Activated CD4-positive, CD25-positive, alpha-beta regulatory T cell treated with anti-CD3 and anti-CD28 coated beads, Interleukin-2, amount 50 U/mL, for 72 hours (primary cell): Measurements from ENCODE around the gene DNAH11.
"Not testable (repeated sequence)": the region's sequence is repeated elsewhere in the genome, so short reads cannot be mapped to it uniquely, and the experiment has no call there.

Experiments
- DNase-seq: peaks from one replicate; pipeline ENCODE4 v3.0.0; 2021

DNAH11 gene

DNA sequence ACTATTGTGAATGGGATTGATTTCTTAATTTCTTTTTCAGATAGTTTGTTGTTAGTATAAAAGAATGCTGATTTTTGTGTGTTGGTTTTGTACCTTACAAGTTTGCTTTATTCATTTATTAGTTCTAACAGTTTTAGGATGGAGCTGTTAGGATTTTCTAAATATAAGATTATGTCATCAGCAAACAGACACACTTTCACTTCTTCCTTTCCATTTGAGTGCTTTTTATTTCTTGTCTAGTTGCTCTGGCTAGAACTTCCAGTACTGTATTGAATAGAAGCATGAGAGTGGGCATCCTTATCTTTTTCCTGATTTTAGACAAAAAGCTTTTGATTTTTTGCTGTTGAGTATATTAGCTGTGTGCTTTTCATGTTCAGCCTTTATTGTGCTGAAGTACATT is 81.5 kb downstream of the DNAH11 start:
- no peak for DNase-seq

DNA sequence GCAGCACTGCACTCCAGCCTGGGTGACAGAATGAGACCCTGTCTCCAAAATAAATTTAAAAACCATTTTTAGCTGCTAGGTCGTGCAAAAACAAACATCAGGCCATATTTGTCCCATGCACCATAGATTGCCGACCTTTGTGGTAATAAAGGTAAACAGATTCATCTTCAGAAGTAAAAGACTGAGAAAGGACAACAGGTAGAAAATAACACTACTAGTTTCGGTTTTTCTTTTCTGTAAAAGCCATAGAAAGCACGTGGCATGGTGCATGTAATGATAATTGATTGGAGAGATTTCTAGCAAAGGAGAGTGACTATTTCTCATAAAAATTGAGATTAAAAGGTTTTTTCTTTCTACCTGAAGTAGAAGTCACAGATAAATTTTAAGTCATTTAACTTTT is 93.9 kb downstream of the DNAH11 start:
- no peak for DNase-seq

DNA sequence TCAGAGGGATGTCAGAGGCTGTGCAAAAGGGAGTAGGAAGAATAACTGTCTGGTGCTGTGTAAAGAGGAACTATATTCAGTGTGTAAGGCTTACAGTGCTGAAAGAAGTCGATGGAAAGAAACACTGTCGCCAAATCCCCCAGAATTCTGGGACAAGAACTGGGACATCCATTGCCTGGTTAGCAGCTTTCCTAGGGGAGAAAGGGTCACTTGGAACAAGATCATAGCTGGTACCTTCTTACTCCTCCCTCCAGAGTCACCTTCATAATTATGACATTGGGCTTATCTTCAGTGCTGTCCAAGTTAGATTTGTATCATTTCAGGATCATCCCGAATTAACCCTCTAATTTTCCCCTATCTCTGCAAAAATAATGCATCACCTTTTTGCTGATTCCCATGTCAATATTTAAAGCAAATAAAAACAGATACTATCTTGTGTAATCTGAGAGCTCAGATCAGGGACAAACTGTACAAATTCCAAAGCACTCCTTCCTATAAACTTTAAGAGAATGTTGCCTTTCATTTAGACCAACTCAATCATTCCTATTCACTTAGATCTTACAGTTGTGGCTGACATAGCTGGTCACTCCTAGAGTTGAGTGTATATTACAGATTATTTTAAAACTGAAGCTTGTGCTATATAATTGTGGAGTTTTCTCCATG is 96.5 kb downstream of the DNAH11 start:
- DNase-seq, result no peak

DNA sequence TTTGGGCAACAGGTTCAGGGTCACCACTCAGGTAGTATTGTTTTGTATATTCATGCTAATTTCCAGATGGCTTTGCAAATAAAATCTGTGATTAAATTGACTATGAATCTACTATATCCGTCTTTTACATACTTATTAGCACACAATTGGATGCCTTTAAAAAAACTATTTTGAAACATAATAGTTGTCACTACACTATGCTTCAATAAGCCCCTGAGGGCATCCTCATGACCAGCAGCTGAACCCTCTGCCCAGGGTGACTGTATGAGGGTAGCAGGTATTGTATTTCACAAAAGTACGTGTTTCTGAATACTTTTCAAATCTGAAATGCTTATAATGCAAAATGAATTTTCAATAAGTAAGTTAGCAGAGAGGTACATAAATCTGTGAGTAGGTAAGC is 97.3 kb downstream of the DNAH11 start:
- no peak for DNase-seq

DNA sequence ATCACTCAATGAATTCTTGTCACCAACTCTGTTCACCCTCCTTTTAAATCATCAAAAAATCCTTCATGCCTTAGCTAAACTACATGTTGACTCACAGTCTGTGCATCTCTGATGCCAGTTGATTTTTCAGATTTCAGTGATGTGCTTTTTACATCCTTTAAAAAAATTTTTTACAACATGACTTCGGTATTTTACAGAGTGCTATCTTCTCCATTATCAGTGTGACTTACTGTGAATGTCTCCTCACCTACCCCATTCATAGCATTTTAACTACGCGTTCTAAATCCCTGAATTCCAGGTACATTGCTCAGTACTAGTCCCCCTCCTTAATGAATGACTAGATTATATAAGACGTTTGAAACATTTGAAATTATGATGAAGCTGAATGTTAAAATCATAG is 98.7 kb downstream of the DNAH11 start:
- no peak for DNase-seq

DNA sequence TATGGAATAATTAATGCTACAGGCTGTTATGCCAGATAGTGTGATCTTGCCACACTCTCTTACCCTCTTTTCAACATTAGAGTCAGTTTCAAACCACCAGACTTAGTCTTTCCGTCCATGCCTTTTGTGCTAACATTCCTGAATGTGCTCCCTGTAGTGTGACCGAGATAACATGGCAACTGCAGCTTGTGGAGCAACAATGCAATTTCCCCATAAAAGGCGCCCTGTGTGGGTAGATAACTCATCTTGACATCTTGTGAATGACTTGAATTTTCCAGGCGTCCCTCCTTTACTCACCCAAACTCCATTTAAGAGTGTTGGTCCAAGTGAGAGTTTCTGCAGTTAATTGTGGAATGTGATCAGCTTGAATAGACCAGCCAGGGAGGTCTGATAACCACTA is 99.6 kb downstream of the DNAH11 start:
- DNase-seq, result no peak

DNA sequence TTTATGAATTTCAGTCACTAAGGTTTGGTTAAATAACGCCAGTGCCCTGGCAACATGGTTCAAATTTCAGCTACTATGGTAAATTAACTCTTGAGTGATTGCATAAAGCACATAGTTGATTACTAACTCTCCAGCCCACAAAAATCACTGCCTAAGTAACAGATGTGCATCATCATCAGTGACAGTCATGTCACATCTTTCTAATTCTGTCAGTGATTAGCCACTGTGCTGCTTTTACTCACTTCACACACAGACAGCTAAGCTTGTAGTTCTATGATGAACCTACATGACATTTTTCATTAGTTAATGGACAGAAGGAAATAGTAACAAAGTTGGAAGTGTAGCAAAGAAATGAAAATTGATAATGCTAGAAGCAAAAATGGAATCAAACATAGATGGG is 108.9 kb downstream of the DNAH11 start:
- DNase-seq, result no peak

DNA sequence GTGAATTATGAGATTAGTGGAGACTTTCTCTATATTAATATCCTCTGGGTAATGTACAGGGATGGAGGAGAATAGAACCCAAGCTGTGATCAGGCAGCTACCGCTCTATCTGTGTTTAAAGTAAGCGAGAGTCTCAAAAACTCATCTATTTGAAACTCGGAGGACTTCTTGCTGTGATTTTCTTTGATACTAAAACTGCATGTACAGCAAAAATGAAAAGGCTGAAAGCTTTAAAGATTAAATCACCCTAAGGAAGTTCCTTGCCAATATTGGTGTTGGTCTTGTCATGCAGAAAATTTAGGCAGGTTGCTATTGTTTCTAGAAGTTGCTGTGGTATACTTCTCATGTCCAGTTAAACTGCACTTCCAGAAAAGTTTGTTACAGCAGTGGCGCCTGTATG is 110.8 kb downstream of the DNAH11 start:
- no peak for DNase-seq

DNA sequence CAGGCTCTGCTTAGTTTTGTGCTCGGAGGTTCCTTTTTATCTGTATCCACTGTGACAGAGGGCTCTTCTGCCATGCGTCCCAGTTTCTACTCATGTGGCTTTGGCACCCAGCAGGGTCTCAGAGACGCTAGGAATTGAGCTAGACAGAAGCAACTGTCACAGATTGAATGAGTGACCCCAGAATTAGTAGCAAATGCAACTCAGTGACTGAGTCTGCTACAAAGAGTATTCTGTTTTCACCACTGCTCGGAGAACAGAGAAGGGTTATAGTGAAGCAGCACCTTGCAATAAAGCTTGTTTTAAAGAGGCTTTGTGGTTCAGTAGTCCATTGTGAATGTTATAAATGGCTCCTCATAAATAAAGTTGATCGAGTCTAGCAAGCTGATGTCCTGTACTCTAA is 113.2 kb downstream of the DNAH11 start:
- DNase-seq, result no peak

DNA sequence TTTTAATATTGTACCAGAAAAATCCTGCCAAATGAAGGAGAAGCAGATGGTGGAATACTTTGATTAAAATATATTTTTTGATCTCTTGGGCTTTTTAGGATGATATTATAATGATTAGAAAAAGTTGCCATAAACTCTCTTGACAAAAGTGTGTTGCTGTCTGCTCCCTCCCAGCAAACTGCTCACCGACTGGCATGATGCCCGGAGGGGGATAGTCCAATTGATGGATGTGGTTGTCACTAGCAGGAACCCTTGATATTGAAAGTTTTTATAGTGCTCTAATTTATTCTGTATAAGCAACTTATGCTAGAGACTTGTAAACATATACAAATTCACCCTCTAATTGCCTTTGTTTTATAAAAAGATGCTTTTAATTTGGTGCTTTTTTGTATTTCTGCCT is 114.0 kb downstream of the DNAH11 start:
- DNase-seq, result no peak

DNA sequence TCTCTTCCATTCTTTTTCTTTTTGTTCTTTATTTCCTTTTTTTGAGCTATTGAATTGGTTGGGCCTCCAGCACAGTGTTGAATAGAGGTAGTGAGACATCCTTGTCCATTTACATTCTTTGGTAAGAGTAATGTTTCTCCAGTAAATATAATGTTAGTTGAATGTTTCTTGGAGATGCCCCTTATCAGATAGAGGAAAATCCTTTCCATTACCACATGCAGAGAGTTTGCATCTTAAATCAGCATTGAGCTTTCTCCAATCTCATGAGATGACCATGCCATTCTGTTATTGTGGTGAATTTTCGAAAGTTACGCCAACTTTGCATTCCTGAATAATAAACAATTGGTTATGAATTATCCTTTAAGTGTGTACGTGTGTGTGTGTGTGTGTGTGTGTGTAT is 127.7 kb downstream of the DNAH11 start:
- no peak for DNase-seq

DNA sequence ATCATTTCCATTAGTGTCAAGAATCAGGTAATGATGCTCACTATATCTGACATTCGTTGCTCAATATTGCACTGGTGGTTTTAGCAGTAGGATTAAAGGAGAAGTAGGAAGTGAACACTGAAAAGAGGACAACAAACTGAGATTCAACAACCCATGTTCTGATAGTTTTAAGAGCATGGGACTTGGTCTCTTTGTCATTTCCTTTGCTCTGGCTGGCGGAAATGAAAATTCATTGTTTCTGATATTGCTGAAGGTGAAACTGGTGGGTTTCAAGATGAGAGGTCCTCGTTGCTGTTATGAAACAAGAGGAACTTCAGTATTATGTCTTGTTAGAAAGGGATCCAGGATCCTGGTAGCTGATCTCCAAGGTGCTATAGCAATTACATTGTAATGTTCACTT is 129.0 kb downstream of the DNAH11 start:
- DNase-seq, result no peak

DNA sequence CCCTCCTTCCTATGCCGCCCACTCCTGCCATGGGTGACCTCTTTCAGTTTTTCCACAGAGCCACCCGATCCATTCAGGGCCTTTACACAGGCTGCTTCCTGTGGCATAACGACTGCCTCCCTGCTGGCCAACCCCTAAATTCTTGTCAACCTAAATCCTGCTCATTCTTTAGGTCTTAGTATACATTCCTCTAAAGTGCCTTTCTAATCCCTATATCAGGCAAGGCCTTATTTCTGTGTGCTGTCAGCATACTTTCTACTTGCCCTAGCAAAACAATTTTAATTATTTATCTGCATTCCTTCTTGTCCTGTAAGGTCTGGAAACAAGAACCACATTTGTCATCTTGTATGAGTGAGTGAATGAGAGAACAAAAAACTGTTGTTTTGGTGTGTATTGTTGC is 132.4 kb downstream of the DNAH11 start:
- no peak for DNase-seq

DNA sequence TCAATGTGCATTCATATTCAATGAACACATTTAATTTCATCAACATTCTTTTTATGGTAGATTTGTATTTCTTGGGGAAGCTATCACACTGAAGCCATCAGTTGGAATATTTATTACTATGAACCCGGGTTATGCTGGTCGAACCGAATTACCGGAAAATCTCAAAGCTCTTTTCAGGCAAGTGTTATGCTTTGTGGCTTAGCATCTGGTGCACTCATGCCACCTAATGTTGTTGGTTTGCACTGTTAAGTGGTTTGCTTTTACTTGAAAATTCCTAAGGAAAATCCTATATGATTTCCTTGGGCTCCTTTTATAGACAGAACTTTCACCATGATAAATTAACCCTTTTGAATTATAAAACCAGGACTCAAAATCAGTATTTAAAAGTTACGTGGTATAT is 147.9 kb downstream of the DNAH11 start:
- no peak for DNase-seq

DNA sequence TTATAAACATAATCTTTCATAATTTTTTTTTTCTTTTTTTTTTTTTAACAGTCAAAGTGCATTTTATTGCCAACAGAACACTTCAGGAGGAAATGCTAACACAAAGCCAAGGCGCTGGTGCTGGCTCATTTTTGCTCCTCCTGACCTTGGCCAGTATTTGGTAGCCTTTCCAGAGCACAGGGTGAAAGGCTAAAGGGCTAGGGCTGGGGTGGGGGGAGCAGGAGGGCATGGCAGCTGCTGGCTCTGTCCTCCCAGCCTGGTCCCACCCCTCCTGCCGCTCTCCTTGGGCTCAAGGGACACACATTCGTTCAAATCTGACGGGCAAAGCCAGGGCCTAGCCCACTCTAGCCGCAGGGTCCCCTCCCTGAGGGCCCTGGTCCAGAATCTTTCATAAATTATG is 148.3 kb downstream of the DNAH11 start:
- DNase-seq, result not testable (repeated sequence)

DNA sequence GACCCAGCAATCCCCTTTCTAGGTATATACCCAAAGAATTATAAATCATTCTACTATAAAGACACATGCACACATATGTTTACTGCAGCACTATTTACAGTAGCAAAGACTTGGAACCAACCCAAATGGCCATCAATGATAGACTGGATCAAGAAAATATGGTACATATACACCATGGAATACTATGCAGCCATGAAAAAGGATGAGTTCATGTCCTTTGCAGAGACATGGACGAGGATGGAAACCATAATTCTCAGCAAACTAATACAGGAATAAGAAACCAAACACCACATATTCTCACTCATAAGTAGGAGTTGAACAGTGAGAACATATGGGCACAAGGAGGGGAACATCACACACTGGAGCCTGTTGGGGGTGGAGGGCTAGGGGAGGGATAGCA is 157.7 kb downstream of the DNAH11 start:
- not testable (repeated sequence) for DNase-seq

DNA sequence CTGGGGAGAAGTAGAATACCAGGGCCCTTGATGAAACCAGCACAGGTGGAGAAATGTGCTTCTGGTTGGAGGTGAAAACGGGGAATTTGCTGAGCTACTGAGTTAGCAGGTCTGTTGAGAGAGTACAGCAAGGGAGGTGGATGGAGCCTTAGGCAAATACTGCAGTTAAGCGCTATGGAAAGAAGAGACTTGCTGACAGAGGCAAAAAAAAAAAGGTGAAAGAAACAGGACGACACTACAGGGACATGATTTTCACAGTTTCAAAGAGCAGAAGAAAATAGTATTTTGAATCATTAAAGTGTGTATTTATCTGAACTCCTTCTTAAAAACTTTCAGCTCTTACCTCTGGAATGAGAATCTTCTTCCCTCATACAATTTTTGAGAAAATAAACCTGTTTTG is 159.5 kb downstream of the DNAH11 start:
- no peak for DNase-seq

DNA sequence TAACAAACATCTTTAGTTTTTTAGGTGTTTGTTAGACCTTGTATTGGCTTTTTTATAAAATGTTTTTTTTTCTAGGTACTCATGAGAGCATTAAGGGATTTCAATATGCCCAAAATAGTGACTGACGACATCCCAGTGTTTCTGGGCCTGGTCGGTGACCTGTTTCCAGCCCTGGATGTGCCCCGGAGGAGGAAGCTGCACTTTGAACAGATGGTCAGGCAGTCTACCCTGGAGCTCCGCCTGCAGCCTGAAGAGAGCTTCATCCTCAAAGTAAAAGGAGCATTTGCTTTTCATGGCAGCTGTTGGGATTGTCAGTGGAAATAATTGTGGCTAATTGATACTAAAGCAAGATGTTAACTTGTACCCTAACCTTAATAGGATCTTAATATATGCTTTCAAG is 161.5 kb downstream of the DNAH11 start:
- no peak for DNase-seq

DNA sequence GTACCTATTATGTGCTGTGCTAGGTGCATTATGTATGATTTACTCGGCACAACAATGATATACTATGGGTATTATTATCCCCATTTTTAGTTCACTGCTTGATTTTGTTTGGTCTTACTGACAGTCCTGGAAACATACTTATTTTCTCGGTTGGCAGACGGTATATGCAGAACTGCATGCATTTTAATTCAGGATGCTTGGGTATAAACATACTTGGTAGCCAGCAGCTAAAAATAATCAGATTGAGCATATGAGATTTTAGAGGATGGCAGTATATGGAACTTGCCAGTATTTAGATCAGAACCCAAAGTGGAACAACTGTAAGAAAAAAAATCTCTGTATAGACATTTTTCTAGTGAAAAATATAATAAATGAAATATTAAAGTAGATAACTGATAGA is 163.3 kb downstream of the DNAH11 start:
- DNase-seq, result no peak

DNA sequence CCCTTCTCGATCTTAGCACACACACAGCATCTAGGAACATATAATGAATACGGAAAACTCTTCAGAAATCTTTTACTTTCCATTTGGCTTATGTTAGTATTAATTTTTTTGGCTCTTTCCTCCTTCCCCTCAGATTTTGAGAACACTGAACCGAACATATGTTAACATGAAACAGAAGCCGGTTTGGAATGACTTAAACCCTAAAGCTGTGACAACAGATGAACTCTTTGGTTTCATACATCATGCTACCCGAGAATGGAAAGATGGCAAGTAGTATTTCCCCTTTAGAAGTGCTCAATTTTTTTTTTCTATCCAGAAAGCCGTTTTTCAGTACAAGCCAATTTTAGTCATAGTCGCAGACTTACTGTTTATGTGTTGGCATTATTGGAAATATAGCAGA is 164.7 kb downstream of the DNAH11 start:
- DNase-seq, result no peak

DNA sequence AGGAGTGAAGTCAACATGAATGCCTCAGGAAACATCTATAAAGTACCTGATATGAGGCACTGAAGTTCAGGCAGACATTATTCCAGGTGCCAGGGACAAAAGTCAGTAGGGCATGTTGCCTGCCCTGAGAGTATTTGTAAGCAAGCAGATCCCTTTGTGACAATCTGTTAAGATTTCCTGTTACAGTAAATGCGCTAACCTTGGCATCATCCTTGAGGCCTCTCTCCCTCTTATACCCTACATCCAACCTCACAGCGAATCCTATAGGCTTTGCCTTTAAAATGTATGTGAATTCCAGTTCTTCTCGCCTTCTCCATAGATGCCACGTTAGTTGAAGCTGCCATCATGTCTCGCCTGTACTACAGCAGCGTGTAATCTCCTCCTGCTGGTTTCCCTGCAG is 165.3 kb downstream of the DNAH11 start:
- no peak for DNase-seq

DNA sequence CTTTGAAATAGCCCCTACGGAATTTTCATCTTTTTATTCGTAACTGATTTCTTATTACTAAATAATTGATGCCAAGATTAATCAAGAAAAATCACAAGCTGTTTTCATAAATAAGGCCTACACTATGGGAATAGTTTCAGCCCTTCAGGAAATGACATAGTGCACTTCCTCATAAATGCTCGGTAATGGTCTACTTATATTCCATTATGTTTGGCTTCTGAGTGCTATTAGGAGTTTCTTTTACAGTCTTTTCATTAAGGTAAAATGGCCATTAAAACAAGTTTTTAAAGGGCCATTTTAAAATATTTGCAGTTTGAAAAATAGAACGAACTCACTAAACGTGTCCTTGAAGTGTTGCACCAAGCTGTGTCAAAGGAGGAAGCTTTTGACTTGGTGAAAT is 174.5 kb downstream of the DNAH11 start:
- no peak for DNase-seq

DNA sequence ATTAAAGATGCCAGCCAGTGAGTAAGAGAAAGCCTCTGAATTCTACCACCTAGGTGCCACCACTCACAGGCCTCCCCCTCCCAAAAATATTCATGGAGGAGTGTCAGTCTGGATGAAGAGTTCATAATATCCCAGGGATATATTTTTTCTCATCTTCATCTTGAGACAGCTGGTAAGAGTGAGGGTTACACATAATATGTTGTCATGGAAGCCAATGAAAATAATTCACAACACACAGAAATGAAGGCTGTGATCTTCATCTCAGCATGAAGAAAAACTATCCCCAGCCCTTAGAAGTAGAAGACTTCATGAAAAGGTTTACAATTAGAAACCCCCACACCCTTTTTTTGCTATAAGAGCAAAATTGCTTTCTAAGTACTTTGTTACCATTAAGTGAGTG is 175.6 kb downstream of the DNAH11 start:
- DNase-seq, result no peak

DNA sequence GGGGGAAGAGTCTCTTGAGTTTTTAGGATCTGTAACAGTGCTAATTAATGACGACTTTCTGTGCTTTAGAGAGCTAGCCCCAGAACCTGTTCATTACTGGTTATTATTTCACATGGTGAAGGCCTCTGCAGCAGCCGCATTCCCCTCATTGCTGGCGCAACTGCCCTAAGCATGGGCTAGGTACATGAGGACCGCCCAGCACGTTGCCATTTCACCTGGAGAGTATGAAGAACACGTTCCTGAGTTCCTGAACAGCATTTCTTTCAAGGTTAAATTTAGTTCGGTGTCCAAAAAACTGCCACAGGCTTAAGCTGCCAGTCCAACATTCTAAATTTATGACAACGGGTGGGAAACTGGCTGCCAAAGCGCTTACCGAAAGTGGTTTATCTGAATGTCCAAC is 177.0 kb downstream of the DNAH11 start:
- no peak for DNase-seq

DNA sequence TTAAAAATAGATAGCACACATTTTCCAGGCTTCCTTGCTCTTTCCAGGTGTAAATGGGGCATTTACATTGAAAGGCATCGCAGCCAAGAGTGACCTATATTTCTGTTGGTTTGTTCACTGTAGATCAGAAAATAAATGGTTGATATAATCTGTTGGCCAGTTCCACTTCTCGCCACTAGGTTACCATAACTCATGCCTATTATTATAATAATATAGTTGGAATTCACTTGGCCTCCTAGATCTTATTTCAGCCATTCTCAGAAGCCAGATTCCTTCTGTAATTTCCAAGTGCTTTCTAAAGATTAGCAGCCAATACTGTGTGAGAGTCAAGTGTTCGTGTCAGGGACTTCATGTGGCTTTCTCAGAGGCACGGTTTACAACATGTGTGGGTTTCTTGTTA is 179.5 kb downstream of the DNAH11 start:
- DNase-seq, result no peak

DNA sequence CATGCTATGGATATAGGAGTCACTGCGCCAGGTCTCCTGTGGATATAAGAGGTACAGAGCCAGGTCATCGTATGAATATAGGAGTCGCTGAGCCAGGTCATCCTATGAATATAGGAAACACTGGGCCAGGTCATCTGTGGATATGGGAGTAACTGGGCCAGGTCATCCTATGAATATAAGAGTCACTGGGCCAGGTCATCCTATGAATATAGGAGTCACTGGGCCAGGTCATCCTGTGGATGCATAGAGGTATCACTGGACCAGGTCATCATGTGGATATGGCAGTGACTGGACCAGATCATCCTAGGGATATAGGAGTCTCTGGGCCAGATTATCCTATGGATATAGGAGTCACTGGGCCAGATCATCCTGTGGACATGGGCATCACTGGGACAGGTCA is 181.7 kb downstream of the DNAH11 start:
- DNase-seq, result no peak
